Immature natural killer cell (primary cell): Measurements from ENCODE around the gene SORCS1. TPM values are rescaled to one million over a fixed set of nuclear protein-coding genes. Genes with fewer than 3 reads are reported as not detected.
A peak's percentile ranks its signal among the peaks of the same experiment; 100 is the strongest.

Source experiments
- DNase-seq, 3 donors: peaks; one replicate each; pipeline ENCODE4 v3.0.0; 2022; ENCODE audit warnings: mixed read lengths in 1 of 3
- H3K27ac Mint-ChIP-seq, 6 donors: one replicate each; pipeline ENCODE4 v1.8.0; 2020; ENCODE audit warnings: mixed read lengths in 6 of 6, mild to moderate bottlenecking in 5 of 6, inconsistent platforms in 4 of 6, moderate library complexity in 3 of 6
- H3K27me3 Mint-ChIP-seq, 3 donors: one replicate each; pipeline ENCODE4 v1.8.0; 2020 to 2021; ENCODE audit warnings: low read depth in 3 of 3, mild to moderate bottlenecking in 3 of 3, mixed read lengths in 3 of 3, moderate library complexity in 3 of 3, inconsistent platforms in 1 of 3
- H3K36me3 Mint-ChIP-seq, 3 donors: one replicate each; pipeline ENCODE4 v1.8.0; 2020; ENCODE audit warnings: mixed read lengths in 3 of 3, inconsistent platforms in 2 of 3, mild to moderate bottlenecking in 2 of 3
- H3K4me1 Mint-ChIP-seq, 2 donors: one replicate each; pipeline ENCODE4 v1.8.0; 2020; ENCODE audit warnings: inconsistent platforms in 2 of 2, mild to moderate bottlenecking in 2 of 2, mixed read lengths in 2 of 2, moderate library complexity in 1 of 2
- H3K4me3 Mint-ChIP-seq, 5 donors: one replicate each; pipeline ENCODE4 v1.8.0; 2020; ENCODE audit warnings: mild to moderate bottlenecking in 5 of 5, mixed read lengths in 5 of 5, inconsistent platforms in 3 of 5, moderate library complexity in 3 of 5
- H3K9me3 Mint-ChIP-seq, 6 donors: one replicate each; pipeline ENCODE4 v1.8.0; 2020; ENCODE audit warnings: mild to moderate bottlenecking in 6 of 6, mixed read lengths in 6 of 6, inconsistent platforms in 4 of 6, moderate library complexity in 3 of 6
- polyA plus RNA-seq, 3 donors: library from polyadenylated mRNA; unstranded; fragments of 300-500 nt; fragmentation: Illumina TruSeq; gene quantifications; one replicate each; pipeline ENCODE4 v1.2.3, GENCODE V29; 2021

SORCS1 gene
- polyA plus RNA-seq, 3 donors from 2014 or later = not detected

- peak overlapping the region in 2 of 5 donors; percentile 36 to 39 for H3K4me3 Mint-ChIP-seq
- peaks cover 11 to 23% of the 10 kb centered on the region in 2 donors for H3K4me1 Mint-ChIP-seq
- H3K27ac Mint-ChIP-seq = no peak overlapping the region
- peaks cover 0 to 1% (median 0%) of the 10 kb centered on the region in 6 donors for H3K9me3 Mint-ChIP-seq
- DNase-seq = no peak
- peaks cover 5 to 13% (median 7%) of the 10 kb centered on the region in 3 donors for H3K27me3 Mint-ChIP-seq
- H3K36me3 Mint-ChIP-seq = no peaks in the 10 kb centered on the region
These were observed 206.5 kb downstream of the SORCS1 start for GRCh38 chr10:106957823-106958588.

DNA sequence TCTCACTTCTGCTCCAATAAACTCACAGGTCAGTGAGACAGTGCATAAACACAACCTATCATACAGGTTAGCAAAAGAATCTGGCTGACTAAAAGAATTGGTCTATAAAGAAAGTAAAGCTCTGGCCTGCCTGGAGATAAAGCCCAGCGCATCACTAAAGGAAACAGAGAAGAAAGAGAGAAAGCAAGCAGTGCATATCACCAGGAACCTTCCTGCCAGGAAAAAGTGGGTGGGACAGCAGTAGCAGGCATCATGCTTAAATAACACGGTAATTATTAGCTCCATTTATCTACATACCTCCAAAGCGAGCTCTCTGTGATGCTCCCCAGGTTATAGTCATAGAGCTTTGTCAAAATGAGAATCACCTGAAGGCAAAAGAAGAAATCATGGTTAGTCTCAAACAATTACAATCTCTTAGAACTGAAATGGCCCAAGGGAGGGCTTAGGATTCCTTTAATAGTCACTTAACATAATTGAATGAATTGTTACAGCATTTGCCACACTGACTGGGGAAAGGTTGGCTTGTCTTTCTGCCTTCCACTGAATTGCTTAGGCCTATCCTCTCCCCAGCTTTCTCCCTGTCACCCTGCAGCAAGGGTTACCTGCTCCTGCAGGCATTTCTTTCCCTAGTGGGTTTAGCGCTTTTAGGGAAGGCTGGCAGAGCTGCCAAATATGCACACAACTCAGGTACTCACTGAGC, 208.1 kb downstream of the SORCS1 start:
- H3K27ac Mint-ChIP-seq = no peak overlapping the region
- H3K9me3 Mint-ChIP-seq = peaks cover 0 to 1% (median 0%) of the 10 kb centered on the region in 6 donors
- H3K4me1 Mint-ChIP-seq = peaks cover 11 to 23% of the 10 kb centered on the region in 2 donors
- H3K4me3 Mint-ChIP-seq = no peak overlapping the region
- DNase-seq = no peak
- H3K27me3 Mint-ChIP-seq = peaks cover 5 to 13% (median 7%) of the 10 kb centered on the region in 3 donors
- peaks cover 0 to 3% (median 0%) of the 10 kb centered on the region in 3 donors for H3K36me3 Mint-ChIP-seq

DNA sequence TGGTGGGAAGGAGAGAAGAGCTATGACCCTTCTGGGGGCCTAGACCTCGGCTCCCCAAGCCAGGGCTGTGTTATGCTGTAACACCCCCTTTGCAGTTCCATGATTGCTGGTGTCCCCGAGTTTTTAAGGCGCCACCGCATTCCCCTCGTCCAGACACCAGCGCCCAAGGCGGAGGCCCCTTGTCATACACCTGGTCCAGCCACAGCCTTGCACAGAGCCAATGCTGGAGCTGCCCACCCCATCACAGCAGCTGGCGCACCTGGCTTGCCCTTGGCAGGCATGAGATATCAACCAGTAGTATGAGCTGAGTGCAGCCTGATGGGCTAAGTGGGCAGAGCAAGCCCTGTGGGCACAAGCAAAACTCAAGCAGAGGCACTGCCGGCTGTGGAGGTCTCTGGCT, 209.4 kb downstream of the SORCS1 start:
- H3K9me3 Mint-ChIP-seq = peaks cover 0 to 1% (median 0%) of the 10 kb centered on the region in 6 donors
- H3K36me3 Mint-ChIP-seq = peaks cover 0 to 3% (median 0%) of the 10 kb centered on the region in 3 donors
- no peak overlapping the region for H3K27ac Mint-ChIP-seq
- no peak for DNase-seq
- no peak overlapping the region for H3K4me3 Mint-ChIP-seq
- peaks cover 11 to 23% of the 10 kb centered on the region in 2 donors for H3K4me1 Mint-ChIP-seq
- peaks cover 5 to 11% (median 7%) of the 10 kb centered on the region in 3 donors for H3K27me3 Mint-ChIP-seq

- DNase-seq = no peak
- H3K27me3 Mint-ChIP-seq = peaks cover under 1 to 7% (median 5%) of the 10 kb centered on the region in 3 donors
- H3K4me1 Mint-ChIP-seq = no peaks in the 10 kb centered on the region
These were observed 212.5 kb downstream of the SORCS1 start for GRCh38 chr10:106952033-106952432.

GRCh38 chr10:106949680-106950478, 214.6 kb downstream of the SORCS1 start:
- Mint-ChIP-seq H3K36me3 (peaks cover 0 to 3% (median 0%) of the 10 kb centered on the region in 3 donors), H3K4me3 (no peak overlapping the region), H3K27ac (no peak overlapping the region), H3K9me3 (peaks cover 0 to 1% (median 0%) of the 10 kb centered on the region in 6 donors), H3K4me1 (no peaks in the 10 kb centered on the region), H3K27me3 (peaks cover 0 to 7% (median 4%) of the 10 kb centered on the region in 3 donors)
- DNase-seq = no peak

More at GRCh38 chr10:106952033-106952432, 212.5 kb downstream of the SORCS1 start:
- peaks cover 0 to 3% (median 0%) of the 10 kb centered on the region in 3 donors for H3K36me3 Mint-ChIP-seq
- no peak overlapping the region for H3K27ac Mint-ChIP-seq
- H3K4me3 Mint-ChIP-seq = no peak overlapping the region
- H3K9me3 Mint-ChIP-seq = peaks cover 0 to 1% (median 0%) of the 10 kb centered on the region in 6 donors

- no peaks in the 10 kb centered on the region for H3K4me1 Mint-ChIP-seq
- no peak overlapping the region for H3K4me3 Mint-ChIP-seq
- H3K27ac Mint-ChIP-seq = no peak overlapping the region
- H3K27me3 Mint-ChIP-seq = peaks cover 0 to 3% (median 2%) of the 10 kb centered on the region in 3 donors
- peaks cover 0 to 3% (median 0%) of the 10 kb centered on the region in 3 donors for H3K36me3 Mint-ChIP-seq
- no peak for DNase-seq
- no peaks in the 10 kb centered on the region for H3K9me3 Mint-ChIP-seq
These were observed 216.9 kb downstream of the SORCS1 start for GRCh38 chr10:106947643-106948042.

DNA sequence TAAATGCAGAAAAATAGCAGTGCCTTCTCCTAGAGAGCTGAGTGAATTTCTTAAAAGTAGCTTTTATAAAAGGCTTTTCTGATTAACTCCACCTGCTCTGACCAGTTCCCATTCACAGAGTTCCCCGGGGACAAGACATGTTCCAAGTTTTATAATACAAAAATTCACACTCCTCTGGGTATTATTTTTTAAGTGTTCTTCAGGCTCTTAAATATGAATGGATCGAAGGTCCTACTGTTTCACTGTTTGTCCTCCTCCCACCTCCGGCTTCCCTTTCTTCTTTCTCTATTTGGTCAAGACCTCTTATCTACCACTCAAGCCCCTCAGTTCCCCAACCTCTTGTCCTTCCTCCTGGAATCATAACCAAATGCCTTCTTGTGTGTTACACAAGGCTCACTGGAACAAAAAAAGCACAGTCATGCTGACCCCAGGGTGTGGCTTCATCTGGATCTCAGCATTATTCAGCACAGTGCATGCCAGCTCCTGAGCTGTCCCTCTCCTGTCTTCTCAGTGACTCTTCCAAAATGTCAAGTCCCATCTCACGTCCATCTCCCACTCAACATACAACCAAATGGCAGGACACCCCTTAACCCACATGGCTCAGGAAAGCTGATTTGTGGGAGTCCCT, 222.4 kb downstream of the SORCS1 start:
- Mint-ChIP-seq H3K4me3 (no peak overlapping the region), H3K36me3 (no peaks in the 10 kb centered on the region), H3K9me3 (no peaks in the 10 kb centered on the region), H3K27ac (no peak overlapping the region), H3K4me1 (no peaks in the 10 kb centered on the region), H3K27me3 (peaks cover 0 to 3% (median 2%) of the 10 kb centered on the region in 3 donors)
- DNase-seq = no peak

GRCh38 chr10:106941297-106942034, 223.0 kb downstream of the SORCS1 start:
- Mint-ChIP-seq H3K4me3 (no peak overlapping the region), H3K9me3 (no peaks in the 10 kb centered on the region), H3K27ac (no peak overlapping the region), H3K36me3 (no peaks in the 10 kb centered on the region), H3K27me3 (peaks cover 0 to 2% (median 2%) of the 10 kb centered on the region in 3 donors), H3K4me1 (peaks cover 0 to 4% of the 10 kb centered on the region in 2 donors)
- DNase-seq = no peak

DNA sequence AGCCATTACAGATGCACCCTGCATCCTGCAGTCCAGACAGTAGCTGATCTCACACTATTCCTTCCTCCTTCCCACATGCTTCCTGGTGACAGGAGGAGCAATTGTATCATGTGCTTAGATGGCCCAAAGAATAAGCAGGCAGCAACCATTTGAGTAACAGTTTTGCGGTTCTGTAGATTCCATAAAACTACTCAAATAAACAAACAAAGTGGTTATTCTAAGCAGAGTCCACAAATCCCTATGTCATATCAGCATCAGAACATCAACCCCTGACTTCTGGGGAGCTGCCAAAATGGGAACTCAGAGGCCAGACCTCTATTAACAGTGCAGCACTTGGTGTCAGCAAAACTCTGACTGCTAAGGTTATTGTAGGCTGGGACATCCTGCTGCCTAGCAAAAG, 226.0 kb downstream of the SORCS1 start:
- Mint-ChIP-seq H3K27me3 (peaks cover 2% of the 10 kb centered on the region in 3 donors), H3K36me3 (no peaks in the 10 kb centered on the region), H3K4me3 (no peak overlapping the region), H3K4me1 (peaks cover 0 to 4% of the 10 kb centered on the region in 2 donors), H3K9me3 (no peaks in the 10 kb centered on the region), H3K27ac (no peak overlapping the region)
- DNase-seq = no peak

- Mint-ChIP-seq H3K27me3 (peaks cover 2% of the 10 kb centered on the region in 3 donors), H3K4me3 (no peak overlapping the region), H3K9me3 (no peaks in the 10 kb centered on the region), H3K36me3 (no peaks in the 10 kb centered on the region), H3K4me1 (peaks cover 0 to 4% of the 10 kb centered on the region in 2 donors), H3K27ac (peak overlapping the region in 1 of 6 donors; percentile 28)
- DNase-seq = no peak
These were observed 228.5 kb downstream of the SORCS1 start for GRCh38 chr10:106935978-106936451.

DNA sequence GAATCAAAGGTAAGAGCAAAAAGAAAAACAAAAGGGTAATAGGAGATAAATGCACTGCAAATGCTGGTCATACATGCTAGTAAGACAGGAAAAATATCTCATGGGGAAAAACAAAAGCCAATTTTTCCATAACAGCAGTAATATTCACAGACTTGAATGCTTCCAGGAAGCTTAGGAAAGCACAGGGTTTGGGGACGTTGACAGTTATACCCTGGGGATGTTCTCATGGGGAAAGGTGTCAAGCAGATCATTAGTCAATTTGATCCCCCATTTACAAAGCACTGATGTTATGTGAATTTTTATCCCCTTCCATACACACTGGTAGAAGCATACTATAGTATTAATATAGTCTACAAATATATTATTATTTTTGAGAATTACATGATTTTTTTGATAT, 232.7 kb downstream of the SORCS1 start:
- Mint-ChIP-seq H3K4me1 (peaks cover 0 to 7% of the 10 kb centered on the region in 2 donors), H3K36me3 (no peaks in the 10 kb centered on the region), H3K27ac (no peak overlapping the region), H3K27me3 (peaks cover 2 to 6% (median 2%) of the 10 kb centered on the region in 3 donors), H3K9me3 (no peaks in the 10 kb centered on the region), H3K4me3 (no peak overlapping the region)
- DNase-seq = no peak

GRCh38 chr10:106931159-106931852, 233.2 kb downstream of the SORCS1 start:
- H3K27me3 Mint-ChIP-seq = peaks cover 2 to 6% (median 2%) of the 10 kb centered on the region in 3 donors
- no peak for DNase-seq
- H3K4me3 Mint-ChIP-seq = no peak overlapping the region
- no peak overlapping the region for H3K27ac Mint-ChIP-seq
- no peaks in the 10 kb centered on the region for H3K36me3 Mint-ChIP-seq
- H3K4me1 Mint-ChIP-seq = peaks cover 0 to 5% of the 10 kb centered on the region in 2 donors
- H3K9me3 Mint-ChIP-seq = no peaks in the 10 kb centered on the region
